Measurements from ENCODE around the gene PTPRT. TPM values are rescaled to one million over a fixed set of nuclear protein-coding genes. Genes with fewer than 3 reads are reported as not detected.

Gene PTPRT
- total and polyA plus RNA-seq, 10 of the 15 experiments (the other 5 are each of a cell fraction or from before 2014, with no cell fraction given) = not detected

GRCh38 chr20:43190332-43190953 lies 737 bp upstream of the PTPRT start:
- DNase-seq (ENCODE audit: low read depth, low spot score) (no peak), ATAC-seq (no peak), FAIRE-seq (no peak)
- H3K9me3 ChIP-seq (replicated peaks; ENCODE audit: control insufficient read depth, insufficient read depth, low read length) = no peaks in the 10 kb centered on the region
- H3K4me1 ChIP-seq (ENCODE audit: control insufficient read depth, insufficient read depth, low read length) = no peaks in the 10 kb centered on the region
- H3K9ac ChIP-seq (ENCODE audit: control insufficient read depth, insufficient read depth, low read length) = no peak overlapping the region
- no peak overlapping the region for H3K4me2 ChIP-seq (ENCODE audit: control insufficient read depth, insufficient read depth)
- H4K20me1 ChIP-seq (ENCODE audit: control insufficient read depth, insufficient read depth) = no peaks in the 10 kb centered on the region
- CTCF ChIA-PET = interaction anchor here (1.2 kb wide), 1 partner anchor 13 kb away, joined by 3 read pairs; no protein-coding TSS in a partner anchor
- no peak overlapping the region for H2AFZ ChIP-seq (ENCODE audit: control insufficient read depth, low read depth, low read length)
- RAD21 ChIA-PET (ENCODE audit: unreplicated experiment) = no interaction called here
- intact Hi-C loops (cut with micrococcal nuclease; ENCODE audit: unreplicated experiment) (loop anchor here (10.0 kb wide), 1 partner anchor 214 kb away; no protein-coding TSS in a partner anchor), in situ Hi-C loops (cut with MboI) (no loop called here)
- TF ChIP-seq ZNF207 (IDR thresholded peaks at IDR 0.05; ENCODE audit: borderline replicate concordance) (no peak), MYC (IDR thresholded peaks at IDR 0.05; ENCODE audit: insufficient read depth, insufficient read length, insufficient replicate concordance, low read length, severe bottlenecking) (no peak), PKNOX1 (IDR thresholded peaks at IDR 0.05) (no peak), MAX (IDR thresholded peaks at IDR 0.05; ENCODE audit: low read depth, low read length) (no peak), SMARCA5 (IDR thresholded peaks at IDR 0.05) (no peak), PAX8 (IDR thresholded peaks at IDR 0.05) (no peak), NR2C2 (IDR thresholded peaks at IDR 0.05; ENCODE audit: borderline replicate concordance, control insufficient read depth, insufficient read length, low read depth) (no peak), SRF (IDR thresholded peaks at IDR 0.05; ENCODE audit: low read depth in 2 of 2, low read length in 2 of 2) (no peak), EZH2 (IDR thresholded peaks at IDR 0.05; ENCODE audit: borderline replicate concordance, control insufficient read depth, low read depth, low read length) (no peak), WRNIP1 (IDR thresholded peaks at IDR 0.05; ENCODE audit: borderline replicate concordance, low read depth, low read length) (no peak), HCFC1 (IDR thresholded peaks at IDR 0.05; ENCODE audit: low read length) (no peak)
- H3K27ac ChIP-seq (ENCODE audit: control insufficient read depth, insufficient read depth) = no peak overlapping the region
- SMC1A ChIA-PET (ENCODE audit: uncharacterized antibody, unreplicated experiment) = no interaction called here
- no peak overlapping the region for H3K4me3 ChIP-seq
- no peaks in the 10 kb centered on the region for H3K36me3 ChIP-seq (ENCODE audit: control insufficient read depth in 2 of 2, insufficient read depth in 2 of 2, low read length in 1 of 2)
- no TSS peak for BruUV-seq (replicated peaks)
- H3K27me3 ChIP-seq (replicated peaks in 1 of 2; ENCODE audit: control insufficient read depth in 2 of 2, insufficient read depth in 2 of 2, low read length in 1 of 2) = peaks cover 1 to 5% of the 10 kb centered on the region in 2 experiments
- no peaks in the 10 kb centered on the region for H3K79me2 ChIP-seq (ENCODE audit: control insufficient read depth, insufficient read depth, low read length)
- POLR2A ChIA-PET = no interaction called here
- WGBS (ENCODE audit: insufficient coverage, insufficient replicate concordance, low lambda C conversion rate, missing lambda C conversion rate) = 25% methylated on average over 24 of the region's 24 CpGs
